HUDEP-2 (cell line): ENCODE results near the gene KDM1B.

ENCODE experiments used
- DNase-seq, 76 experiments: peaks; one replicate each; lab custom pipeline; 2025; ENCODE audit not compliant: unreplicated experiment in 76 of 76; lab: John Stamatoyannopoulos, UW

The KDM1B gene

GRCh38 chr6:18155150-18155863, at the start of gene KDM1B:
Gene KDM1B (plus strand): TSS chr6:18155422. CDS start chr6:18159896, 4,474 bp downstream.
- peak; percentile 74 to 100 (median 99) for DNase-seq

GRCh38 chr6:18107061-18107460, 48.2 kb upstream of the KDM1B start:
- no peak for DNase-seq

GRCh38 chr6:18110162-18110561, 45.1 kb upstream of the KDM1B start:
- DNase-seq = peak in 1 of 76 experiments; percentile 8

- DNase-seq = no peak
Observed at GRCh38 chr6:18115356-18115755, 39.9 kb upstream of the KDM1B start.

GRCh38 chr6:18117136-18117535, 38.1 kb upstream of the KDM1B start:
- DNase-seq = no peak

GRCh38 chr6:18118330-18118729, 36.9 kb upstream of the KDM1B start:
- no peak for DNase-seq

- DNase-seq = no peak
Observed at GRCh38 chr6:18119236-18119635, 36.0 kb upstream of the KDM1B start.

GRCh38 chr6:18121580-18122127, 33.6 kb upstream of the KDM1B start:
- peak in 5 of 76 experiments; percentile 4 to 52 (median 12) for DNase-seq

GRCh38 chr6:18122128-18123093, 32.8 kb upstream of the KDM1B start, which contains the start of gene NHLRC1:
Gene NHLRC1 (minus strand): TSS chr6:18122677. CDS start chr6:18122606, 71 bp downstream.
- peak; percentile 28 to 95 (median 91) for DNase-seq

- no peak for DNase-seq
Observed at GRCh38 chr6:18126121-18126520, 29.1 kb upstream of the KDM1B start.

GRCh38 chr6:18132346-18132745, 22.9 kb upstream of the KDM1B start:
- no peak for DNase-seq

- no peak for DNase-seq
Observed at GRCh38 chr6:18135171-18135570, 20.1 kb upstream of the KDM1B start.

- DNase-seq = no peak
Observed at GRCh38 chr6:18136260-18136659, 19.0 kb upstream of the KDM1B start.

GRCh38 chr6:18138906-18139305, 16.3 kb upstream of the KDM1B start:
- DNase-seq = no peak

- no peak for DNase-seq
Observed at GRCh38 chr6:18139935-18140621, 15.1 kb upstream of the KDM1B start.

GRCh38 chr6:18141805-18142590, 13.2 kb upstream of the KDM1B start:
- no peak for DNase-seq

- DNase-seq = no peak
Observed at GRCh38 chr6:18142591-18142861, 12.7 kb upstream of the KDM1B start.

- no peak for DNase-seq
Observed at GRCh38 chr6:18147160-18147559, 8.1 kb upstream of the KDM1B start.

GRCh38 chr6:18147616-18148015, 7.6 kb upstream of the KDM1B start:
- no peak for DNase-seq
